ENCODE measurements around the gene NR2E1. TPM values are rescaled to one million over a fixed set of nuclear protein-coding genes. Genes with fewer than 3 reads are reported as not detected.
A peak's percentile ranks its signal among the peaks of the same experiment; 100 is the strongest.

The NR2E1 gene
- total and polyA plus RNA-seq, 2 of the 4 experiments (the other 2 are of a cell fraction): not detected

- Histone ChIP-seq H2BK120ac (ENCODE audit: low read depth, low read length) (no peak overlapping the region), H3K4ac (ENCODE audit: low read depth, low read length) (no peak overlapping the region), H3K23ac (ENCODE audit: low read depth, low read length) (no peak overlapping the region; the same call in 1 of the 2 replicates), H2BK5ac (ENCODE audit: low read depth, low read length, poor library complexity, severe bottlenecking) (no peak overlapping the region), H3K27ac (ENCODE audit: insufficient read depth, low read length) (no peak overlapping the region), H3K9ac (ENCODE audit: low read depth, low read length) (no peak overlapping the region), H3K79me1 (ENCODE audit: low read depth in 1 of 2, low read length in 2 of 2) (no peaks in the 10 kb centered on the region), H2AK9ac (replicated peaks; ENCODE audit: low read depth, low read length, poor library complexity) (no peak overlapping the region), H2AFZ (replicated peaks; ENCODE audit: low read length, poor library complexity) (peak overlapping the region; percentile 52), H3K27me3 (ENCODE audit: control insufficient read depth, insufficient read depth, low read length) (peaks cover 91% of the 10 kb centered on the region), H2AK5ac (ENCODE audit: low read depth, low read length) (no peak overlapping the region), H3K9me1 (ENCODE audit: insufficient read depth, low read length) (no peaks in the 10 kb centered on the region), H4K20me1 (ENCODE audit: insufficient read depth, low read length) (0 out of 2 replicates have a peak, but pooled peaks cover 5% of the 10 kb centered on the region), H3K9me3 (ENCODE audit: control insufficient read depth, insufficient read depth, low read length) (no peaks in the 10 kb centered on the region), H3K36me3 (ENCODE audit: control insufficient read depth, insufficient read depth, low read length) (no peaks in the 10 kb centered on the region), H3K14ac (replicated peaks; ENCODE audit: low read depth, low read length) (no peak overlapping the region), H3K4me1 (ENCODE audit: control insufficient read depth, insufficient read depth, low read length) (no peaks in the 10 kb centered on the region; the same call in 1 of the 2 replicates), H3K4me2 (ENCODE audit: low read depth, low read length) (peak overlapping the region; percentile 84), H4K8ac (ENCODE audit: low read depth in 2 of 2, low read length in 2 of 2) (no peak overlapping the region), H4K5ac (ENCODE audit: low read depth, low read length) (no peak overlapping the region), H3K4me3 (ENCODE audit: insufficient read depth, low read depth, low read length) (no peak overlapping the region; the same call in 1 of the 2 replicates), H2BK15ac (ENCODE audit: low read depth, low read length) (no peak overlapping the region), H3K56ac (ENCODE audit: extremely low read depth, insufficient read depth, low read length) (no peak overlapping the region), H2BK20ac (ENCODE audit: low read depth, low read length) (no peak overlapping the region), H4K91ac (ENCODE audit: insufficient read depth, low read depth, low read length) (no peak overlapping the region), H3K18ac (ENCODE audit: low read depth, low read length) (no peak overlapping the region)
- in situ Hi-C loops (cut with MboI; ENCODE audit: low sequenced_read_pairs) (loop anchor here (10.0 kb wide), 1 partner anchor 376 kb away; no protein-coding TSS in a partner anchor), intact Hi-C loops (cut with micrococcal nuclease) (no loop called here), dilution Hi-C loops (cut with HindIII; ENCODE audit: low sequenced_read_pairs, unreplicated experiment) (no loop called here)
- POLR2A ChIA-PET (ENCODE audit: unreplicated experiment): no interaction called here
- TF ChIP-seq CTCF (conservative IDR thresholded peaks at IDR 0.05; ENCODE audit: low read depth, low read length): no peak
- no peak for TF ChIP-seq CHD1 (IDR thresholded peaks at IDR 0.05; ENCODE audit: low read depth, low read length)
- no peak for TF ChIP-seq RFX5 (IDR thresholded peaks at IDR 0.05; ENCODE audit: low read depth, low read length)
- no peak for TF ChIP-seq NFE2L2 (IDR thresholded peaks at IDR 0.05; ENCODE audit: low read depth, low read length)
- no peak for TF ChIP-seq SMC3 (IDR thresholded peaks at IDR 0.05; ENCODE audit: low read depth, low read length)
- TF ChIP-seq FOS (IDR thresholded peaks at IDR 0.05; ENCODE audit: low read depth, low read length): no peak
- TF ChIP-seq ELK1 (IDR thresholded peaks at IDR 0.05; ENCODE audit: borderline replicate concordance, low read depth, low read length): no peak
- no peak for TF ChIP-seq RAD21 (IDR thresholded peaks at IDR 0.05; ENCODE audit: low read length)
- TF ChIP-seq RCOR1 (IDR thresholded peaks at IDR 0.05; ENCODE audit: insufficient replicate concordance, low read length): no peak
- TF ChIP-seq BHLHE40 (IDR thresholded peaks at IDR 0.05; ENCODE audit: low read depth, low read length): no peak
- TF ChIP-seq POLR2A (IDR thresholded peaks at IDR 0.05; ENCODE audit: low read depth, low read length): no peak
- TF ChIP-seq CEBPB (IDR thresholded peaks at IDR 0.05; ENCODE audit: low read depth, low read length): no peak
- 0% methylated on average over 18 of the region's 45 CpGs; no CpG with 5 or more reads in 1 of the 2 experiments for WGBS, 2 experiments (ENCODE audit: extremely low coverage in 2 of 2, insufficient read length in 1 of 2)
- DNase-seq (no peak), ATAC-seq (ENCODE audit: low read depth) (no peak)
- BruUV-seq (replicated peaks): no TSS peak
- CTCF ChIA-PET: interaction anchor here (1.2 kb wide), 1 partner anchor 373 kb away, joined by 3 read pairs; no protein-coding TSS in a partner anchor
Observed at GRCh38 chr6:108118359-108118724, 47.5 kb upstream of the NR2E1 start.

Measured in IMR-90 (cell line).